ENCODE results near the gene HAL. TPM values are rescaled to one million over a fixed set of nuclear protein-coding genes. Genes with fewer than 3 reads are reported as not detected.

The HAL gene
- total RNA-seq, 1 experiment from 2014 or later, result 0.39 TPM

- DNase-seq (ENCODE audit: low spot score) (peak; percentile 32), ATAC-seq (peak; percentile 97)
- peaks cover 19% of the 10 kb centered on the region for H3K36me3 Mint-ChIP-seq
- POLR2A ChIA-PET, result interaction anchor here (0.5 to 1.0 kb wide), 4 partner anchors 28 to 384 kb away, joined by 3 to 5 read pairs (median 4); partner anchors contain the start of gene LTA4H
- H3K9me3 Mint-ChIP-seq, result no peaks in the 10 kb centered on the region
- H3K27me3 Mint-ChIP-seq (ENCODE audit: low read depth), result no peaks in the 10 kb centered on the region
- peak overlapping the region; percentile 25; the same call in 1 of the 2 replicates for H3K27ac Mint-ChIP-seq
- H3K4me1 Mint-ChIP-seq, result peaks cover 6% of the 10 kb centered on the region
- CTCF ChIA-PET, result interaction anchor here (0.6 to 4.3 kb wide), 35 partner anchors 10 to 800 kb away, joined by 3 to 66 read pairs (median 5); partner anchors contain the start of genes AMDHD1, CCDC38 and LTA4H
- H3K4me3 Mint-ChIP-seq, result no peak overlapping the region
- TF ChIP-seq CTCF (IDR thresholded peaks at IDR 0.05), result peak; percentile 50; the same call in 1 of the 2 replicates
- no peak for TF ChIP-seq IRF1 (CRISPR knock-in tag; IDR thresholded peaks at IDR 0.05)
- TF ChIP-seq PREB (CRISPR knock-in tag; IDR thresholded peaks at IDR 0.05; ENCODE audit: borderline replicate concordance), result no peak
- TF ChIP-seq ZNF396 (CRISPR knock-in tag; IDR thresholded peaks at IDR 0.05; ENCODE audit: borderline replicate concordance), result no peak
- TF ChIP-seq FOXP4 (CRISPR knock-in tag; IDR thresholded peaks at IDR 0.05), result no peak
- no peak for TF ChIP-seq SMAD4 (CRISPR knock-in tag; IDR thresholded peaks at IDR 0.05)
- TF ChIP-seq ZNF281 (CRISPR knock-in tag; IDR thresholded peaks at IDR 0.05), result no peak
These were observed 2.6 kb upstream of the HAL start for GRCh38 chr12:95998611-95999286.

- CTCF ChIA-PET, result interaction anchor here (0.6 to 4.3 kb wide), 33 partner anchors 9 to 518 kb away, joined by 3 to 66 read pairs (median 5); partner anchors contain the start of genes AMDHD1, CCDC38 and LTA4H
- TF ChIP-seq CBFB (CRISPR knock-in tag; IDR thresholded peaks at IDR 0.05; ENCODE audit: low read depth) (no peak), RORB (CRISPR knock-in tag; IDR thresholded peaks at IDR 0.05) (no peak), ERG (CRISPR knock-in tag; IDR thresholded peaks at IDR 0.05) (no peak), ZBTB43 (CRISPR knock-in tag; IDR thresholded peaks at IDR 0.05) (no peak), NR1H2 (CRISPR knock-in tag; IDR thresholded peaks at IDR 0.05) (no peak), ATF3 (CRISPR knock-in tag; conservative IDR thresholded peaks at IDR 0.05) (no peak), PRRX2 (CRISPR knock-in tag; IDR thresholded peaks at IDR 0.05) (no peak), FOXK1 (CRISPR knock-in tag; IDR thresholded peaks at IDR 0.05) (no peak), PRDM15 (CRISPR knock-in tag; IDR thresholded peaks at IDR 0.05) (no peak)
These were observed 1.9 kb upstream of the HAL start for GRCh38 chr12:95997911-95998510.

More at GRCh38 chr12:95997911-95998510, 1.9 kb upstream of the HAL start:
- H3K27ac Mint-ChIP-seq, result peak overlapping the region; percentile 25; the same call in 1 of the 2 replicates
- H3K4me1 Mint-ChIP-seq, result peaks cover 6% of the 10 kb centered on the region
- no peak overlapping the region for H3K4me3 Mint-ChIP-seq
- POLR2A ChIA-PET, result interaction anchor here (0.9 to 1.0 kb wide), 2 partner anchors 27 to 38 kb away, joined by 3 to 5 read pairs; partner anchors contain the start of gene LTA4H
- DNase-seq (ENCODE audit: low spot score), result no peak
- peaks cover 14% of the 10 kb centered on the region for H3K36me3 Mint-ChIP-seq
- H3K27me3 Mint-ChIP-seq (ENCODE audit: low read depth), result no peaks in the 10 kb centered on the region; the same call in 1 of the 2 replicates
- H3K9me3 Mint-ChIP-seq, result no peaks in the 10 kb centered on the region
- ATAC-seq, result peak; percentile 25

All from WTC11 (cell line).